DOHH2 (cell line): ENCODE measurements around the gene CPNE2.
"Not testable (repeated sequence)": the region's sequence is repeated elsewhere in the genome, so short reads cannot be mapped to it uniquely, and the experiment has no call there.

Source experiments
- H3F3A ChIP-seq: fragments of 200-600 bp; sonication (generic), shearing (Covaris generic); 2 replicates; pipeline ENCODE4 v1.6.0; 2016; ENCODE audit warnings: antibody characterized with exemption, mild to moderate bottlenecking; ENCODE audit not compliant: control insufficient read depth, insufficient read depth
- H3K27ac ChIP-seq: fragments of 200-600 bp; sonication (generic); 2 replicates; pipeline ENCODE4 v1.5.1; 2014; ENCODE audit warnings: low read depth, mild to moderate bottlenecking, low read length, moderate library complexity
- H3K27me3 ChIP-seq: fragments of 200-600 bp; sonication (generic); 2 replicates; pipeline ENCODE4 v1.6.1; 2014; ENCODE audit warnings: mild to moderate bottlenecking, low read length, mixed read lengths; ENCODE audit not compliant: control insufficient read depth
- H3K36me3 ChIP-seq: fragments of 200-600 bp; sonication (generic); 2 replicates; pipeline ENCODE4 v1.6.1; 2014; ENCODE audit warnings: mild to moderate bottlenecking, low read length, moderate library complexity, mixed read lengths; ENCODE audit not compliant: control insufficient read depth
- H3K4me1 ChIP-seq: fragments of 200-600 bp; sonication (generic); 2 replicates; pipeline ENCODE4 v1.6.1; 2014; ENCODE audit warnings: mild to moderate bottlenecking, low read length, mixed read lengths; ENCODE audit not compliant: control insufficient read depth
- H3K4me2 ChIP-seq: fragments of 200-600 bp; sonication (generic); 2 replicates; pipeline ENCODE4 v1.6.0; 2014; ENCODE audit warnings: mild to moderate bottlenecking, low read length, moderate library complexity
- H3K4me3 ChIP-seq: fragments of 200-600 bp; sonication (generic); 2 replicates; pipeline ENCODE4 v1.5.1; 2014; ENCODE audit warnings: mild to moderate bottlenecking, low read length, mixed read lengths
- H3K79me2 ChIP-seq: fragments of 200-600 bp; sonication (generic); 2 replicates; pipeline ENCODE4 v1.6.1; 2014; ENCODE audit warnings: mild to moderate bottlenecking, low read length, mixed read lengths; ENCODE audit not compliant: control insufficient read depth
- H3K9me2 ChIP-seq: fragments of 200-600 bp; sonication (generic); replicated peaks from 2 replicates; pipeline ENCODE4 v1.6.1; 2014; ENCODE audit warnings: mild to moderate bottlenecking, low read length, mixed read lengths; ENCODE audit not compliant: control insufficient read depth
- H3K9me3 ChIP-seq: fragments of 200-600 bp; sonication (generic); 2 replicates; pipeline ENCODE4 v1.6.1; 2014; ENCODE audit warnings: antibody characterized with exemption, low read length, mixed read lengths; ENCODE audit not compliant: control insufficient read depth, insufficient read depth
- H4K20me1 ChIP-seq: fragments of 200-600 bp; sonication (generic); 2 replicates; pipeline ENCODE4 v1.6.0; 2014; ENCODE audit warnings: low read depth, mild to moderate bottlenecking, antibody characterized with exemption, low read length, moderate library complexity; ENCODE audit not compliant: control insufficient read depth, insufficient read depth
- CTCF ChIP-seq: fragments of 200-600 bp; sonication (generic); IDR thresholded peaks from one replicate; pipeline ENCODE4 v1.5.1; 2014; ENCODE audit warnings: antibody characterized with exemption, mild to moderate bottlenecking, low read depth, low read length; ENCODE audit not compliant: poor library complexity, severe bottlenecking
- EZH2phosphoT487 ChIP-seq: fragments of 200-600 bp; sonication (generic); IDR thresholded peaks from 2 replicates; pipeline ENCODE4 v1.6.1; 2017; ENCODE audit warnings: borderline replicate concordance, mild to moderate bottlenecking, antibody characterized with exemption, low read length, moderate library complexity, mixed read lengths

Gene CPNE2

GRCh38 chr16:57107321-57107922 is 15.0 kb downstream of the CPNE2 start:
- H3K27ac ChIP-seq: no peak overlapping the region
- peaks cover 3% of the 10 kb centered on the region; the same call in 1 of the 2 replicates for H3K4me1 ChIP-seq
- 0 out of 2 replicates have a peak, but pooled peaks cover 4% of the 10 kb centered on the region for H3F3A ChIP-seq
- TF ChIP-seq EZH2phosphoT487 (no peak), CTCF (no peak)
- H3K79me2 ChIP-seq: no peaks in the 10 kb centered on the region
- no peak overlapping the region for H3K4me2 ChIP-seq
- no peaks in the 10 kb centered on the region for H3K9me2 ChIP-seq
- no peaks in the 10 kb centered on the region for H3K9me3 ChIP-seq
- no peak overlapping the region for H3K4me3 ChIP-seq
- H3K27me3 ChIP-seq: no peaks in the 10 kb centered on the region
- H4K20me1 ChIP-seq: no peaks in the 10 kb centered on the region
- H3K36me3 ChIP-seq: no peaks in the 10 kb centered on the region

- Histone ChIP-seq H3K27ac (no peak overlapping the region), H3K79me2 (no peaks in the 10 kb centered on the region), H3K4me1 (peaks cover 11% of the 10 kb centered on the region; the same call in 1 of the 2 replicates), H3K4me3 (no peak overlapping the region), H3K9me2 (no peaks in the 10 kb centered on the region), H3K4me2 (no peak overlapping the region), H4K20me1 (no peaks in the 10 kb centered on the region), H3K9me3 (no peaks in the 10 kb centered on the region), H3F3A (0 out of 2 replicates have a peak, but pooled peaks cover 4% of the 10 kb centered on the region), H3K27me3 (no peaks in the 10 kb centered on the region), H3K36me3 (no peaks in the 10 kb centered on the region)
- TF ChIP-seq CTCF (no peak), EZH2phosphoT487 (no peak)
Observed at GRCh38 chr16:57108432-57108831, 16.0 kb downstream of the CPNE2 start.

- not testable (repeated sequence) for H3K79me2 ChIP-seq, H3K9me2 ChIP-seq, H3K27me3 ChIP-seq, H3K9me3 ChIP-seq, H3K36me3 ChIP-seq, H3K27ac ChIP-seq, H3F3A ChIP-seq, H3K4me3 ChIP-seq, H3K4me2 ChIP-seq, H4K20me1 ChIP-seq
- H3K4me1 ChIP-seq: peaks cover 15% of the 10 kb centered on the region; the same call in 1 of the 2 replicates
Observed at GRCh38 chr16:57109259-57110105, 17.1 kb downstream of the CPNE2 start.

- Histone ChIP-seq H3K4me1 (peaks cover 16% of the 10 kb centered on the region; the same call in 1 of the 2 replicates), H3K4me2 (no peak overlapping the region)
- TF ChIP-seq EZH2phosphoT487: no peak
- TF ChIP-seq CTCF: no peak
Observed at GRCh38 chr16:57110937-57111336, 18.6 kb downstream of the CPNE2 start.

More at GRCh38 chr16:57110937-57111336, 18.6 kb downstream of the CPNE2 start:
- H3K27ac ChIP-seq: no peak overlapping the region
- H3K27me3 ChIP-seq: no peaks in the 10 kb centered on the region
- H3F3A ChIP-seq: 0 out of 2 replicates have a peak, but pooled peaks cover 4% of the 10 kb centered on the region
- no peaks in the 10 kb centered on the region for H4K20me1 ChIP-seq
- H3K9me3 ChIP-seq: no peaks in the 10 kb centered on the region
- H3K9me2 ChIP-seq: no peaks in the 10 kb centered on the region
- no peaks in the 10 kb centered on the region for H3K36me3 ChIP-seq
- no peak overlapping the region for H3K4me3 ChIP-seq
- no peaks in the 10 kb centered on the region for H3K79me2 ChIP-seq
